K562 (cell line): ENCODE data around the gene MXD3. TPM values are rescaled to one million over a fixed set of nuclear protein-coding genes. Genes with fewer than 3 reads are reported as not detected.

Source experiments
- ATAC-seq: fragments of 200-7000 bp; cut with Tn5 transposase; 3 replicates; pipeline ENCODE4 v1.9.1; 2020; ENCODE audit warnings: moderate library complexity
- BruUV-seq: library from RNA; stranded (reverse); fragments of 400-500 nt; replicated peaks from 2 replicates; lab custom pipeline; 2021; lab: Mats Ljungman, UMichigan
- CTCF ChIA-PET: fragments of 300-600 bp; formaldehyde crosslinking; extraction: SDS; loops from one replicate; lab custom pipeline; 2021; ENCODE audit warnings: low intra/inter-chr PET ratio; lab: Yijun Ruan, JAX
- POLR2A ChIA-PET: fragments of 300-600, 350-650 bp; sonication (Branson Sonifier 250); formaldehyde crosslinking; extraction: SDS; loops from one replicate; lab custom pipeline; 2021; ENCODE audit warnings: antibody characterized with exemption, inconsistent platforms; lab: Yijun Ruan, JAX
- DNase-seq, 4 experiments: peaks; one replicate each; pipeline versions ENCODE4 v3.0.0 to v3.0.0-alpha.2; 2011 to 2018; ENCODE audit warnings: low spot score in 3 of 4, mixed read lengths in 3 of 4; ENCODE audit errors: extremely low read depth in 1 of 4
- FAIRE-seq: peaks from 2 replicates; lab custom pipeline; 2011; peaks lifted over from hg19 to GRCh38; lab: Jason Lieb, UNC
- H2AFZ ChIP-seq: 2 replicates; pipeline ENCODE4 v1.6.0; 2011; ENCODE audit warnings: low read depth, low read length, control low read depth, inconsistent platforms
- H3K27ac ChIP-seq: fragments of 200-600 bp; 3 replicates; pipeline ENCODE4 v1.8.0; 2011; ENCODE audit warnings: low read depth, mild to moderate bottlenecking, control low read depth, inconsistent platforms, low read length, moderate library complexity, mixed read lengths; ENCODE audit errors: extremely low read depth
- H3K27me3 ChIP-seq, 2 experiments: fragments of 300-600 bp in 1 of 2; 2 replicates in 1 of 2; 3 replicates in 1 of 2; pipeline versions ENCODE4 v1.6.0 to v1.8.0; 2011; ENCODE audit warnings: inconsistent platforms in 2 of 2, low read length in 2 of 2, mild to moderate bottlenecking in 1 of 2, mixed read lengths in 1 of 2, moderate library complexity in 1 of 2; ENCODE audit not compliant: control insufficient read depth in 2 of 2, insufficient read depth in 2 of 2
- H3K36me3 ChIP-seq: fragments of 300-600 bp; 3 replicates; pipeline ENCODE4 v1.8.0; 2011; ENCODE audit warnings: mild to moderate bottlenecking, low read length, inconsistent platforms; ENCODE audit not compliant: control insufficient read depth, insufficient read depth
- H3K4me1 ChIP-seq, 2 experiments: fragments of 200-600 bp in 1 of 2; replicated peaks in 1 of 2; 2 replicates in 1 of 2; 3 replicates in 1 of 2; pipeline versions ENCODE4 v1.5.1 to v1.8.0; 2011; ENCODE audit warnings: inconsistent platforms in 2 of 2, low read length in 2 of 2, mild to moderate bottlenecking in 1 of 2, mixed read lengths in 1 of 2, moderate library complexity in 1 of 2; ENCODE audit not compliant: control insufficient read depth in 2 of 2, insufficient read depth in 2 of 2
- H3K4me2 ChIP-seq: 2 replicates; pipeline ENCODE4 v1.6.1; 2011; ENCODE audit warnings: low read length, control low read depth, inconsistent platforms, mixed read lengths; ENCODE audit not compliant: insufficient read depth
- H3K4me3 ChIP-seq: fragments of 200-600 bp; sonication (generic), shearing (Covaris generic); 2 replicates; pipeline ENCODE4 v1.5.1; 2016; ENCODE audit warnings: control low read depth, inconsistent platforms
- H3K79me2 ChIP-seq: fragments of 200-600 bp; 3 replicates; pipeline ENCODE4 v1.8.0; 2011; ENCODE audit warnings: low read length, inconsistent platforms; ENCODE audit not compliant: control insufficient read depth, insufficient read depth
- H3K9ac ChIP-seq, 2 experiments: 2 replicates each; pipeline versions ENCODE4 v1.6.0 to v1.6.1; 2011; ENCODE audit warnings: low read depth in 2 of 2, low read length in 2 of 2, control low read depth in 1 of 2, inconsistent platforms in 1 of 2, mild to moderate bottlenecking in 1 of 2, mixed read lengths in 1 of 2; ENCODE audit not compliant: insufficient read depth in 1 of 2
- H3K9me1 ChIP-seq: one replicate; pipeline ENCODE4 v1.6.0; 2011; ENCODE audit warnings: inconsistent platforms, mild to moderate bottlenecking, low read length, moderate library complexity; ENCODE audit not compliant: control insufficient read depth, insufficient read depth
- H3K9me3 ChIP-seq: replicated peaks from 2 replicates; pipeline ENCODE4 v1.5.1; 2011; ENCODE audit warnings: low read depth, low read length, inconsistent platforms; ENCODE audit not compliant: control insufficient read depth, insufficient read depth
- H4K20me1 ChIP-seq: replicated peaks from 2 replicates; pipeline ENCODE4 v1.6.1; 2011; ENCODE audit warnings: low read length, inconsistent platforms, mixed read lengths; ENCODE audit not compliant: control insufficient read depth, insufficient read depth
- ATF3 ChIP-seq, 2 experiments: fragments of 450-650 bp in 1 of 2; sonication (generic) in 1 of 2; formaldehyde crosslinking in 1 of 2; IDR thresholded peaks in 1 of 2; conservative IDR thresholded peaks in 1 of 2; 2 replicates each; pipeline versions ENCODE4 v1.6.1 to v1.8.1; 2016 to 2023; ENCODE audit warnings: mild to moderate bottlenecking in 2 of 2, moderate library complexity in 2 of 2, inconsistent platforms in 1 of 2, missing genetic modification reagents in 1 of 2
- DIDO1 ChIP-seq: fragments of 450-650 bp; IDR thresholded peaks from 2 replicates; pipeline ENCODE4 v1.6.1; 2016; ENCODE audit warnings: low read depth, missing biosample characterization, missing genetic modification characterization
- MAFF ChIP-seq: IDR thresholded peaks from 2 replicates; pipeline ENCODE4 v1.6.1; 2012; ENCODE audit warnings: low read length, improper control_type of control experiment
- NR1H2 ChIP-seq: sonication (generic); formaldehyde crosslinking; IDR thresholded peaks from 2 replicates; pipeline ENCODE4 v1.4.0; 2020; ENCODE audit warnings: mild to moderate bottlenecking, missing genetic modification reagents
- SMAD3 ChIP-seq: fragments of 450-650 bp; formaldehyde crosslinking; conservative IDR thresholded peaks from 2 replicates; pipeline ENCODE4 v1.4.0; 2020; ENCODE audit warnings: mild to moderate bottlenecking
- SP1 ChIP-seq: sonication (generic); formaldehyde crosslinking; IDR thresholded peaks from 2 replicates; pipeline ENCODE4 v1.8.1; 2022; ENCODE audit warnings: mild to moderate bottlenecking, missing genetic modification reagents
- TEAD2 ChIP-seq: fragments of 450-650 bp; IDR thresholded peaks from 2 replicates; pipeline ENCODE4 v1.6.1; 2016; ENCODE audit warnings: missing genetic modification characterization, control low read depth, missing compliant biosample characterization
- ZNF263 ChIP-seq: sonication (generic); formaldehyde crosslinking; IDR thresholded peaks from 2 replicates; pipeline ENCODE4 v1.8.0; 2022; ENCODE audit warnings: mild to moderate bottlenecking, missing genetic modification reagents, borderline replicate concordance
- ZNF395 ChIP-seq: fragments of 200-800 bp; sonication (Bioruptor generic); IDR thresholded peaks from 2 replicates; pipeline ENCODE4 v1.6.1; 2017; ENCODE audit warnings: missing genetic modification characterization, missing compliant biosample characterization
- WGBS: fragments of 100-300 bp; shearing (Covaris generic); methylation state at CpG from one replicate; pipeline ENCODE4 v1.1.6; 2016; ENCODE audit warnings: low coverage, mixed read lengths; ENCODE audit not compliant: insufficient coverage; ENCODE audit errors: missing lambda C conversion rate; 5-methylcytosine and 5-hydroxymethylcytosine counted together
- in situ Hi-C: fragments of 300-500 bp; cut with MboI; formaldehyde crosslinking; loops from 4 replicates; pipeline ENCODE4 v1.15.0; 2018; ENCODE audit warnings: inconsistent platforms, mixed read lengths
- intact Hi-C: fragments of 100-400 bp; cut with micrococcal nuclease; formaldehyde crosslinking; loops from 2 replicates; pipeline ENCODE4 v1.14.2; 2022
- polyA plus RNA-seq, 8 experiments: library from polyadenylated mRNA; depleted of rRNA in 4 of 8; stranded (reverse) in 5 of 8; unstranded in 3 of 8; fragments of >200 nt; fragmentation: Nextera tagmentation in 2 of 8; fragmentation: Illumina TruSeq in 1 of 8; extraction: Ambion mirVana in 2 of 8; extraction: Trizol in 1 of 8; gene quantifications; 2 replicates each; pipeline versions ENCODE4 v1.2.1 to v1.2.3, GENCODE V29; 2011 to 2014; ENCODE audit warnings: inconsistent platforms in 1 of 8, missing spikeins in 1 of 8
- total RNA-seq, 7 experiments: library from RNA; depleted of rRNA in 6 of 7; stranded (reverse); fragments of >200 nt in 6 of 7; fragmentation: Illumina TruSeq in 2 of 7; extraction: Trizol in 2 of 7; gene quantifications; 2 replicates each; pipeline versions ENCODE4 v1.2.1 to v1.2.3, GENCODE V29; 2011 to 2021; ENCODE audit warnings: low replicate concordance in 1 of 7
- TF ChIP-seq, protein P1 (sequence below), 3 experiments: fragments of 200-800 bp in 1 of 3; fragments of 250-450 bp in 1 of 3; fragments of 450-650 bp in 1 of 3; sonication (Bioruptor Pico) in 1 of 3; sonication (Bioruptor generic) in 1 of 3; formaldehyde crosslinking in 1 of 3; IDR thresholded peaks; 2 replicates each; pipeline versions ENCODE4 v1.6.1 to v1.8.0; 2016 to 2022; ENCODE audit warnings: mild to moderate bottlenecking in 2 of 3, missing genetic modification characterization in 2 of 3, missing compliant biosample characterization in 1 of 3, moderate library complexity in 1 of 3
- TF ChIP-seq, protein P2 (sequence below): IDR thresholded peaks from 2 replicates; pipeline ENCODE4 v1.6.1; 2012; ENCODE audit warnings: low read depth, low read length, improper control_type of control experiment, borderline replicate concordance

The MXD3 gene
- total and polyA plus RNA-seq, 9 of the 15 experiments (the other 6 are each of a cell fraction or from before 2014, with no cell fraction given), result 0.28 to 24.8 (median 4.5) TPM

DNA sequence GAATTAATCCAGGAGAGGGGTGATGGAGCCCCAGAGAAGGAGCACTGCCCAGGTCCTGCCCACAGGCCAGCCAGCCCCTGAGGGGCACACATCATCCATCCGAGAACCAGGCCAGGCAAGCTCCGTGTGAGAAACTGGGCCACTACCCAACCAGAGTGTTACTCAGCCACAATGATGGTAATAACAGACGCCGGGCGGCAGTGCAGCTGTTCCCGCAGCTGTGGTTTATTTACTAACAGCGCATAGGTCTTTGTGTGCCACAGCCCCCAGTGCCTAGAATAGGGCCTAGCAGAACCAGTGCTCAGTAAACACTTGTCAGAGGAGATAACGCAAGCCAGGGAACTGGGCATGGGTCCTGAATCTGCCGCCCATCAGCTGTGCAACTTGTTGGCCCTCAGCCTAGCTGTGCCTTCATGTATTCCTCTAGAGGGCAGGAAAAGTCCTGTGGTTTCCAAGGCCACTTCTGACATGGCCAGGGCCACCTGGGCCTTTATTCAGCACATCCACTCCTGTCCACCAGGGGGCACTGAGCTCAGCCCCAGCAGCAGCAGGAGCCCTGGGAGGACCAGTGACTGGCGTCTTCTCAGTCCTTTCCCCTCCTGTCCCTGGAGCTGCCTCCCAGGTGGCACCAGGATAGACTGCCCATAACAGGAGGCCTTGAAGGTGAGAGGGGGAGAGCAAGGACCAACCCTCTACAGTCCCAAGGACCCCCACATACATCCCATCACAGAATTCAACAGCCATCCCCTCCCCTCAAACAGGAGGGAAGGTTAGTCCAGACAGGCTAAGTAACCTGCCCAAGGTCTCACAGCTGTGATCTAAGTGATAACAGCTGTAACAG is 2.1 kb downstream of the MXD3 start:
- no peaks in the 10 kb centered on the region for H3K9me3 ChIP-seq
- H2AFZ ChIP-seq, result no peak overlapping the region
- H3K4me2 ChIP-seq, result no peak overlapping the region
- H3K27me3 ChIP-seq, result no peaks in the 10 kb centered on the region
- ChIA-PET POLR2A (interaction anchor here (0.5 to 2.5 kb wide), 13 partner anchors 8 to 199 kb away, joined by 3 to 9 read pairs (median 3); partner anchors contain the start of gene LMAN2), CTCF (interaction anchor here (1.1 to 1.3 kb wide), 2 partner anchors 145 to 196 kb away, joined by 4 to 6 read pairs; no protein-coding TSS in a partner anchor)
- H3K4me1 ChIP-seq, result peaks cover 26 to 75% of the 10 kb centered on the region in 2 experiments
- H3K79me2 ChIP-seq, result peaks cover 29% of the 10 kb centered on the region
- DNase-seq (peak; percentile 54 to 90 (median 68)), ATAC-seq (peak; percentile 64), FAIRE-seq (peak; percentile 95)
- H3K4me3 ChIP-seq, result no peak overlapping the region
- in situ Hi-C loops (no loop called here), intact Hi-C loops (loop anchor here (1.0 kb wide), 1 partner anchor 195 kb away; no protein-coding TSS in a partner anchor)
- no peaks in the 10 kb centered on the region; the same call in 1 of the 2 replicates for H4K20me1 ChIP-seq
- 81% methylated on average over 10 of the region's 10 CpGs for WGBS
- H3K27ac ChIP-seq, result no peak overlapping the region
- H3K36me3 ChIP-seq, result peaks cover 33% of the 10 kb centered on the region
- H3K9me1 ChIP-seq, result no peaks in the 10 kb centered on the region
- H3K9ac ChIP-seq, result peak overlapping the region; percentile 9 to 85; a peak in 2 of 4 replicates
- TSS peak; percentile 26 for BruUV-seq
- TF ChIP-seq SMAD3 (CRISPR knock-in tag) (no peak), DIDO1 (tag) (no peak), MAFF (no peak), NR1H2 (CRISPR knock-in tag) (no peak), ATF3 (IDR thresholded peaks at IDR 0.05) (no peak), ATF3 (CRISPR knock-in tag; conservative IDR thresholded peaks at IDR 0.05) (no peak), ZNF395 (CRISPR knock-in tag) (no peak), TEAD2 (no peak), ZNF263 (CRISPR knock-in tag) (peak; percentile 71; the same call in 1 of the 2 replicates), SP1 (CRISPR knock-in tag) (peak; percentile 21; the same call in 1 of the 2 replicates)
- TF ChIP-seq, protein P1, sequence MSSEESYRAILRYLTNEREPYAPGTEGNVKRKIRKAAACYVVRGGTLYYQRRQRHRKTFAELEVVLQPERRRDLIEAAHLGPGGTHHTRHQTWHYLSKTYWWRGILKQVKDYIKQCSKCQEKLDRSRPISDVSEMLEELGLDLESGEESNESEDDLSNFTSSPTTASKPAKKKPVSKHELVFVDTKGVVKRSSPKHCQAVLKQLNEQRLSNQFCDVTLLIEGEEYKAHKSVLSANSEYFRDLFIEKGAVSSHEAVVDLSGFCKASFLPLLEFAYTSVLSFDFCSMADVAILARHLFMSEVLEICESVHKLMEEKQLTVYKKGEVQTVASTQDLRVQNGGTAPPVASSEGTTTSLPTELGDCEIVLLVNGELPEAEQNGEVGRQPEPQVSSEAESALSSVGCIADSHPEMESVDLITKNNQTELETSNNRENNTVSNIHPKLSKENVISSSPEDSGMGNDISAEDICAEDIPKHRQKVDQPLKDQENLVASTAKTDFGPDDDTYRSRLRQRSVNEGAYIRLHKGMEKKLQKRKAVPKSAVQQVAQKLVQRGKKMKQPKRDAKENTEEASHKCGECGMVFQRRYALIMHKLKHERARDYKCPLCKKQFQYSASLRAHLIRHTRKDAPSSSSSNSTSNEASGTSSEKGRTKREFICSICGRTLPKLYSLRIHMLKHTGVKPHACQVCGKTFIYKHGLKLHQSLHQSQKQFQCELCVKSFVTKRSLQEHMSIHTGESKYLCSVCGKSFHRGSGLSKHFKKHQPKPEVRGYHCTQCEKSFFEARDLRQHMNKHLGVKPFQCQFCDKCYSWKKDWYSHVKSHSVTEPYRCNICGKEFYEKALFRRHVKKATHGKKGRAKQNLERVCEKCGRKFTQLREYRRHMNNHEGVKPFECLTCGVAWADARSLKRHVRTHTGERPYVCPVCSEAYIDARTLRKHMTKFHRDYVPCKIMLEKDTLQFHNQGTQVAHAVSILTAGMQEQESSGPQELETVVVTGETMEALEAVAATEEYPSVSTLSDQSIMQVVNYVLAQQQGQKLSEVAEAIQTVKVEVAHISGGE (CRISPR knock-in tag; IDR thresholded peaks at IDR 0.05), result no peak
- TF ChIP-seq, protein P2, sequence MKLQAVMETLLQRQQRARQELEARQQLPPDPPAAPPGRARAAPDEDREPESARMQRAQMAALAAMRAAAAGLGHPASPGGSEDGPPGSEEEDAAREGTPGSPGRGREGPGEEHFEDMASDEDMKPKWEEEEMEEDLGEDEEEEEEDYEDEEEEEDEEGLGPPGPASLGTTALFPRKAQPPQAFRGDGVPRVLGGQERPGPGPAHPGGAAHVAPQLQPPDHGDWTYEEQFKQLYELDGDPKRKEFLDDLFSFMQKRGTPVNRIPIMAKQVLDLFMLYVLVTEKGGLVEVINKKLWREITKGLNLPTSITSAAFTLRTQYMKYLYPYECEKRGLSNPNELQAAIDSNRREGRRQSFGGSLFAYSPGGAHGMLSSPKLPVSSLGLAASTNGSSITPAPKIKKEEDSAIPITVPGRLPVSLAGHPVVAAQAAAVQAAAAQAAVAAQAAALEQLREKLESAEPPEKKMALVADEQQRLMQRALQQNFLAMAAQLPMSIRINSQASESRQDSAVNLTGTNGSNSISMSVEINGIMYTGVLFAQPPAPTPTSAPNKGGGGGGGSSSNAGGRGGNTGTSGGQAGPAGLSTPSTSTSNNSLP, result no peak
